Panc1 (cell line): ENCODE results near the gene METTL22. TPM values are rescaled to one million over a fixed set of nuclear protein-coding genes. Genes with fewer than 3 reads are reported as not detected.

Experiments used
- ATAC-seq: fragments of 200-7000 bp; cut with Tn5 transposase; 2 replicates; pipeline ENCODE4 v1.9.1; 2020; ENCODE audit warnings: mild to moderate bottlenecking, moderate library complexity
- BruUV-seq: library from RNA; stranded (reverse); fragments of 400-500 nt; replicated peaks from 2 replicates; lab custom pipeline; 2021; lab: Mats Ljungman, UMichigan
- CTCF ChIA-PET: fragments of 300-600 bp; sonication (Branson Sonifier 250); formaldehyde crosslinking; loops from one replicate; lab custom pipeline; 2022; ENCODE audit warnings: antibody characterized with exemption; lab: Charles Lee
- POLR2A ChIA-PET: fragments of 300-600 bp; sonication (Branson Sonifier 250); formaldehyde crosslinking; loops from one replicate; lab custom pipeline; 2022; ENCODE audit warnings: antibody characterized with exemption; lab: Charles Lee
- DNase-seq: peaks from one replicate; pipeline ENCODE4 v3.0.0-alpha.2; 2010; ENCODE audit warnings: low read depth, low spot score
- H3K27ac ChIP-seq: 2 replicates; pipeline ENCODE4 v1.5.1; 2011; ENCODE audit warnings: mild to moderate bottlenecking, low read length, inconsistent platforms
- H3K27me3 ChIP-seq: fragments of 200-500 bp; sonication (Bioruptor generic); 2 replicates; pipeline ENCODE4 v1.6.0; 2014; ENCODE audit warnings: low read length, inconsistent platforms; ENCODE audit not compliant: control insufficient read depth, insufficient read depth
- H3K36me3 ChIP-seq: fragments of 200-500 bp; sonication (Bioruptor generic); 2 replicates; pipeline ENCODE4 v1.5.1; 2014; ENCODE audit warnings: inconsistent platforms, mild to moderate bottlenecking, low read length, moderate library complexity; ENCODE audit not compliant: control insufficient read depth, insufficient read depth
- H3K4me1 ChIP-seq: 2 replicates; pipeline ENCODE4 v1.5.1; 2011; ENCODE audit warnings: inconsistent platforms, mild to moderate bottlenecking, low read length, moderate library complexity; ENCODE audit not compliant: control insufficient read depth, insufficient read depth
- H3K4me3 ChIP-seq, 2 experiments: 2 replicates each; pipeline ENCODE4 v1.5.1; 2011 to 2012; ENCODE audit warnings: low read depth in 2 of 2, low read length in 2 of 2, mild to moderate bottlenecking in 2 of 2, inconsistent platforms in 1 of 2, moderate library complexity in 1 of 2
- H3K9me3 ChIP-seq: fragments of 200-500 bp; sonication (Bioruptor generic); 2 replicates; pipeline ENCODE4 v1.5.1; 2014; ENCODE audit warnings: low read depth, mild to moderate bottlenecking, inconsistent platforms, low read length, moderate library complexity; ENCODE audit not compliant: control insufficient read depth, insufficient read depth
- POLR2AphosphoS5 ChIP-seq: IDR thresholded peaks from 2 replicates; pipeline ENCODE4 v1.6.1; 2012; ENCODE audit warnings: mild to moderate bottlenecking, low read depth, low read length, moderate library complexity
- SIN3A ChIP-seq: IDR thresholded peaks from 2 replicates; pipeline ENCODE4 v1.6.1; 2012; ENCODE audit warnings: low read depth, mild to moderate bottlenecking, low read length, moderate library complexity, borderline replicate concordance; ENCODE audit not compliant: insufficient read depth
- TCF7L2 ChIP-seq: IDR thresholded peaks from 2 replicates; pipeline ENCODE4 v1.6.1; 2011; ENCODE audit warnings: mild to moderate bottlenecking, low read depth, low read length, inconsistent platforms
- in situ Hi-C: cut with HindIII; loops from 2 replicates; pipeline ENCODE4 v1.10.0; 2016; ENCODE audit warnings: low sequenced_read_pairs, low pct_unique_long_range_greater_than_20kb
- intact Hi-C: fragments of 100-400 bp; cut with micrococcal nuclease; formaldehyde crosslinking; loops from one replicate; pipeline ENCODE4 v1.10.0; 2022; ENCODE audit not compliant: unreplicated experiment
- total RNA-seq: library from RNA; stranded (reverse); gene quantifications from one replicate; pipeline ENCODE4 v1.2.1, GENCODE V29; 2021; ENCODE audit not compliant: unreplicated experiment
- TF ChIP-seq, protein P1 (sequence below), 2 experiments: IDR thresholded peaks; 2 replicates each; pipeline ENCODE4 v1.6.1; 2011 to 2012; ENCODE audit warnings: low read depth in 2 of 2, control low read depth in 1 of 2, low read length in 1 of 2, mild to moderate bottlenecking in 1 of 2, moderate library complexity in 1 of 2; ENCODE audit not compliant: insufficient read depth in 1 of 2
- TF ChIP-seq, protein P2 (sequence below): fragments of 450-650 bp; IDR thresholded peaks from 2 replicates; pipeline ENCODE4 v1.5.1; 2017; ENCODE audit warnings: mild to moderate bottlenecking

METTL22 gene
- total RNA-seq, 1 experiment from 2014 or later, result 31.8 TPM

DNA sequence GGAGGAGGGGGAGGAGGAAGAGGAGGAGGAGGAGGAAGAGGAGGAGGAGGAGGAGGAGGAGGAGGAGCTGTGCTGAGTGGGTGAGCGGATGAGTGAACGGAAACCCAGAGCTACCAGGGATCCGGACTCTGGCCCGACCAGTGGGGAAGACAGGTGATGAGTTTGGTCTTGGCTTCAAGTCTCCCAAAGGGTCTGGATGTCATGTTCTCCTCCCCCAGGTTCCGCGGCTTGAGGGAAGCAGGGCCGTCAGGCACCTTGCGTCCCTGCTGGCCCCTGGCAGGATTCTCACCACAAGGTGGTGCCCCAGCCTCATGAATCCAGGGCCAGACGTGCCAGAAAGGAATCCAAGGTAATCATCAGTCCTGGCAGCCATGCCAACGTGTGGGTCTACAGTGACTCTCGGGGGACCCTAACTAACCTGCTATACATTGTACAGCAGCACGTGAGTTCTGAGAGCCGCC is 39.4 kb downstream of the METTL22 start:
- Histone ChIP-seq H3K27ac (no peak overlapping the region), H3K4me3 (no peak overlapping the region), H3K36me3 (no peaks in the 10 kb centered on the region), H3K4me1 (no peaks in the 10 kb centered on the region), H3K27me3 (no peaks in the 10 kb centered on the region), H3K9me3 (no peaks in the 10 kb centered on the region)
- POLR2A ChIA-PET, result no interaction called here
- in situ Hi-C loops, result no loop called here
- TF ChIP-seq TCF7L2 (no peak), POLR2AphosphoS5 (no peak), SIN3A (no peak)
- TF ChIP-seq, protein P1, sequence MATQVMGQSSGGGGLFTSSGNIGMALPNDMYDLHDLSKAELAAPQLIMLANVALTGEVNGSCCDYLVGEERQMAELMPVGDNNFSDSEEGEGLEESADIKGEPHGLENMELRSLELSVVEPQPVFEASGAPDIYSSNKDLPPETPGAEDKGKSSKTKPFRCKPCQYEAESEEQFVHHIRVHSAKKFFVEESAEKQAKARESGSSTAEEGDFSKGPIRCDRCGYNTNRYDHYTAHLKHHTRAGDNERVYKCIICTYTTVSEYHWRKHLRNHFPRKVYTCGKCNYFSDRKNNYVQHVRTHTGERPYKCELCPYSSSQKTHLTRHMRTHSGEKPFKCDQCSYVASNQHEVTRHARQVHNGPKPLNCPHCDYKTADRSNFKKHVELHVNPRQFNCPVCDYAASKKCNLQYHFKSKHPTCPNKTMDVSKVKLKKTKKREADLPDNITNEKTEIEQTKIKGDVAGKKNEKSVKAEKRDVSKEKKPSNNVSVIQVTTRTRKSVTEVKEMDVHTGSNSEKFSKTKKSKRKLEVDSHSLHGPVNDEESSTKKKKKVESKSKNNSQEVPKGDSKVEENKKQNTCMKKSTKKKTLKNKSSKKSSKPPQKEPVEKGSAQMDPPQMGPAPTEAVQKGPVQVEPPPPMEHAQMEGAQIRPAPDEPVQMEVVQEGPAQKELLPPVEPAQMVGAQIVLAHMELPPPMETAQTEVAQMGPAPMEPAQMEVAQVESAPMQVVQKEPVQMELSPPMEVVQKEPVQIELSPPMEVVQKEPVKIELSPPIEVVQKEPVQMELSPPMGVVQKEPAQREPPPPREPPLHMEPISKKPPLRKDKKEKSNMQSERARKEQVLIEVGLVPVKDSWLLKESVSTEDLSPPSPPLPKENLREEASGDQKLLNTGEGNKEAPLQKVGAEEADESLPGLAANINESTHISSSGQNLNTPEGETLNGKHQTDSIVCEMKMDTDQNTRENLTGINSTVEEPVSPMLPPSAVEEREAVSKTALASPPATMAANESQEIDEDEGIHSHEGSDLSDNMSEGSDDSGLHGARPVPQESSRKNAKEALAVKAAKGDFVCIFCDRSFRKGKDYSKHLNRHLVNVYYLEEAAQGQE (IDR thresholded peaks at IDR 0.05; ENCODE audit: insufficient read depth in 1 of 2, low read depth in 2 of 2, low read length in 1 of 2), result no peak
- TF ChIP-seq, protein P2, sequence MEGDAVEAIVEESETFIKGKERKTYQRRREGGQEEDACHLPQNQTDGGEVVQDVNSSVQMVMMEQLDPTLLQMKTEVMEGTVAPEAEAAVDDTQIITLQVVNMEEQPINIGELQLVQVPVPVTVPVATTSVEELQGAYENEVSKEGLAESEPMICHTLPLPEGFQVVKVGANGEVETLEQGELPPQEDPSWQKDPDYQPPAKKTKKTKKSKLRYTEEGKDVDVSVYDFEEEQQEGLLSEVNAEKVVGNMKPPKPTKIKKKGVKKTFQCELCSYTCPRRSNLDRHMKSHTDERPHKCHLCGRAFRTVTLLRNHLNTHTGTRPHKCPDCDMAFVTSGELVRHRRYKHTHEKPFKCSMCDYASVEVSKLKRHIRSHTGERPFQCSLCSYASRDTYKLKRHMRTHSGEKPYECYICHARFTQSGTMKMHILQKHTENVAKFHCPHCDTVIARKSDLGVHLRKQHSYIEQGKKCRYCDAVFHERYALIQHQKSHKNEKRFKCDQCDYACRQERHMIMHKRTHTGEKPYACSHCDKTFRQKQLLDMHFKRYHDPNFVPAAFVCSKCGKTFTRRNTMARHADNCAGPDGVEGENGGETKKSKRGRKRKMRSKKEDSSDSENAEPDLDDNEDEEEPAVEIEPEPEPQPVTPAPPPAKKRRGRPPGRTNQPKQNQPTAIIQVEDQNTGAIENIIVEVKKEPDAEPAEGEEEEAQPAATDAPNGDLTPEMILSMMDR, result peak; percentile 87
- intact Hi-C loops, result loop anchor here (1.0 to 2.0 kb wide), 2 partner anchors 132 to 219 kb away; no protein-coding TSS in a partner anchor
- ATAC-seq (peak; percentile 97), DNase-seq (peak; percentile 41)
- CTCF ChIA-PET, result no interaction called here
- BruUV-seq, result no TSS peak

DNA sequence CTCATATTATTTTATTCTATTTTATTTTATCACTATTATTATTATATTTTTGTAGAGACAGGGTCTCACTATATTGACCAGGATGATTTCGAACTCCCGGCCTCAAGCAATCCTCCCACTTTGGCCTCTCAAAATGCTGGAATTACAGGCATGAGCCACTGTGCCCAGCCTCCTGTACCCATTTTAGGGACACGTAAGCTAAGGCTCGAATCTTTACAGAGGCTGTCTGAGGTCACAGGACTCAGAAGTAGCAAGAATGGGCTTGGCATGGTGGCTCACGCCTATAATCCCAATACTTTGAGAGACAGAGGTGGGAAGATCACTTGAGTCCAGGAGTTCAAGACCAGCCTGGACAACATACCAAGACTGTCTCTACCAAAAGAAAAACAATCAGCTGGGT is 40.2 kb downstream of the METTL22 start:
- ChIA-PET CTCF (no interaction called here), POLR2A (no interaction called here)
- TF ChIP-seq TCF7L2 (no peak), POLR2AphosphoS5 (no peak), SIN3A (no peak)
- TF ChIP-seq, protein P2, result no peak
- TF ChIP-seq, protein P1 (IDR thresholded peaks at IDR 0.05; ENCODE audit: insufficient read depth in 1 of 2, low read depth in 2 of 2, low read length in 1 of 2), result no peak

More for the DNA sequence above, 40.2 kb downstream of the METTL22 start:
- no peak for ATAC-seq
- Histone ChIP-seq H3K27me3 (no peaks in the 10 kb centered on the region), H3K4me3 (no peak overlapping the region), H3K27ac (no peak overlapping the region), H3K36me3 (no peaks in the 10 kb centered on the region), H3K4me1 (no peaks in the 10 kb centered on the region), H3K9me3 (no peaks in the 10 kb centered on the region)
- intact Hi-C loops (loop anchor here (1.0 to 2.0 kb wide), 2 partner anchors 131 to 219 kb away; no protein-coding TSS in a partner anchor), in situ Hi-C loops (no loop called here)
- BruUV-seq, result no TSS peak
- DNase-seq, result no peak
